Measurements from ENCODE around the gene PHF3.

Gene PHF3

DNA sequence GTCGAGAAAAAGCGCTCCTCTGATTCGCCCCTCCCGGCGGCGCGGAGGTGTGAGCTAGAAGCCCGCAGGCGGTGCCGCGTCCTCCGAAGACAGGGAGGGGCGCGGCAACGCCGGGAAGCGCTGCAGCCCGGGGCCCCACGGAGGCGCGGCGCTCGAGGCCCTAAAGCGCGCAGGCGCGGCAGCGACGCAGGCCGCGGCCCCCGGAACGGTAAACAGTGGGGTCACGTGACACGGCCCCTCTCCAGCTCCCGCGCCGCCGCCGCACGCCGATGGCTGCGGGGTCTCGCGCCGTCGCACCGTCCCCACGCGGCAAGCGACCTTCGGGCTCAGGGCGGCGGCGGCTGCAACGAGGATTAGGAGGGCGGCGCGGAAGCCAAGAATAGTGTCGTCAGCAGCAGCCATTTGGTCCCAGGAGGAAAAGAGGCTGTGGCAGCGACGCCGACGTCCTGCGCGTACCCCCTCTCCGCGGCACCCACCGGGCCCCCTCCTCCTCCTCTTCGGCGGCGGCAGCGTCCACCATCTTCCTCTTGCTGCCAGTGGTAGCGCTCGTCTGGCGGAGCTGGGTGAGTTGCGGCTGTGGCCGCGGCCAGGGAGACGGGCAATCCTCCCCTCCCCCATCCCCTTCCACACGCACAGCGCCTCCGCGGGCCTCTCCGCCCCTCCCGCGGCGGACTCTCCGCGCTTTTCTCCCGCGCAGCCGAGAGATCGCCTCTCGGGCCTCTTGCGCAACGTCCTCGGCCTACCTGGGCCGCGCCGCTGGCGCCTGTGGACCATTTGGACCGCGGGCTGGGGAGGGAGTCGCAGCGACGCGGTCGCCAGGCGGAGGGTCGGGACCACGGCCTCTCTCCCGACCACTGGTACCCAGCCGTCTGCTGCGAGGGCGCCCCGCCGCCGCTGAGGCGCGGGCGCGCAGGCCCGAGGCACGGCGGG, at the start of gene PHF3:
Gene PHF3 (plus strand): TSS at position 215 of the 930 bp plus-strand sequence. CDS start 10,750 bp downstream, outside the sequence.
- FAIRE-seq = no peak

DNA sequence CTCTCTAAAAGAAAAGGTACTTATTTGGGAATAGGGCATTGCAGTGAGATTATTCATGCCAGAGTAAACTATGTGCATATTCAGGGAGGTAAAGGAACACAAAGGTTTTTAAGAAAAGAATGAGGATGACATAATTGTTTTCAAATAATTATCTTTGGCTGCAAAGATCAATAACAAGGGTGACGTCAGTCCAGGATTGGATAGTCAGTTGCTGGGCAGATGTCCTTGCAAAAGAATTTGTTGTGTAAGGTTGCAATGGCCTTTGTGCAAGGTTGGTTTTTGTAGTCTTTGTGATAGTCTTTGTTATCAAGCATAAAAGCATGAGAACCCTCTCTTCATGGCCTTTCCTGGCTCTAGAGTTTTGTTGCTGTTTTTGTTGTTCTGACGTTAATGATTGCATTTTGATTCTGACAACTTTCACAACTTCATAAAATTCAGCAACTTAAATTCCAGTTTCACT, 45.6 kb upstream of the PHF3 start:
- no peak for FAIRE-seq

- no peak for FAIRE-seq
Measured at GRCh38 chr6:63592886-63593285, 42.7 kb upstream of the PHF3 start.

- FAIRE-seq = peak; percentile 62
Measured at GRCh38 chr6:63597141-63598048, 38.2 kb upstream of the PHF3 start.

- no peak for FAIRE-seq
Measured at GRCh38 chr6:63598049-63599036, 37.3 kb upstream of the PHF3 start.

DNA sequence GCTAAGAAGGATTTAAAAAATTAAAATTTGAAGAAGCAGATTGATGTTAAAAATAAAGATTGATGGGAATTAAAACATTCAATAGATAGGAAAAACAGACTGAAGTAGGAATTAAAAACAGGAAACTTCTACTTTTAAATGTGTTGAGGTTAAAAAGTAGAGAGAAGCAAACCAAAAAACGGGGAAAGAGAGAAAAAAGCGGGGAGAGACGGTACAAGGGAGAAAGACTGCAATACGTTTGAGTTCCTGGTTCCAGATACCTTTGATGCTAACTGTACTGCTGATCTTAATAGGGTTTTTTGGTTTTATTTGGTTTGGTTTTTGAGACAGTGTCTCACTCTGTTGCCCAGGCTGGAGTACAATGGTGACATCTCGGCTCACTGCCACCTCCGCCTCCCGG, 36.4 kb upstream of the PHF3 start:
- FAIRE-seq = no peak

DNA sequence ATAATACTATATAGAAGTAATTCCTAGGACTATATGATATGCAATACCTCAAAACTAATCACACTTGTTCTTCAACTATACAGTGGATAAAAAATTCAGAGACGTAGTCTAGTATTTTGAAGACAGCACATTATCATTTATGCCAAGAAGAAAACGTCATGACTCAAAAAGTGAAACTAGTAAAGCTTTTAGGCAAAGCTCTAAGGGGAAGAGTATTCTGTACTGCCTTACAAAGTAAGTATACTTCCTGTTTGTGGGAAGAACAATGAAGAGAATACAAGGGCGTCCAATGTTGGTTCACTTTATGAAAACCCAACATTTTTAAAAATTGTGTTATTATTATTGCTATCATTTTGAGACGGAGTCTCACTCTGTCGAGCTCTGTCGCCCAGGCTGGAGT, 35.5 kb upstream of the PHF3 start:
- no peak for FAIRE-seq

DNA sequence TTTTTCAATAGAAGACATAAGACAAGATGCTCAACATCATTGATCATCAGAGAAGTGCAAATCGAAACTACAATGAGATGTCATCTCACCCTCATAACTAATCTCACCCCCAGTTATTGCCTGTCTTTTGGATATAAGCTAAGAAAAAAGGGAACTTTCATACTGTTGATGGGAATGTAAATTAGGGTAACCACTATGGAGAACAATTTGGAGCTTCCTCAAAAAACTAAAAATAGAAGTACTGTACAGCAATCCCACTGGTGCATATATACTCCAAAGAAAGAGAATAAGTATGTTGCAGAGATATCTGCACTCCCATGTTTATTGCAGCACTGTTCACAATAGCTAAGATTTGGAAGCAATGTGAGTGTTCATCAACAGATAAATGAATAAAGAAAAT, 26.4 kb upstream of the PHF3 start:
- FAIRE-seq = no peak

- no peak for FAIRE-seq
Measured at GRCh38 chr6:63610944-63611343, 24.7 kb upstream of the PHF3 start.

DNA sequence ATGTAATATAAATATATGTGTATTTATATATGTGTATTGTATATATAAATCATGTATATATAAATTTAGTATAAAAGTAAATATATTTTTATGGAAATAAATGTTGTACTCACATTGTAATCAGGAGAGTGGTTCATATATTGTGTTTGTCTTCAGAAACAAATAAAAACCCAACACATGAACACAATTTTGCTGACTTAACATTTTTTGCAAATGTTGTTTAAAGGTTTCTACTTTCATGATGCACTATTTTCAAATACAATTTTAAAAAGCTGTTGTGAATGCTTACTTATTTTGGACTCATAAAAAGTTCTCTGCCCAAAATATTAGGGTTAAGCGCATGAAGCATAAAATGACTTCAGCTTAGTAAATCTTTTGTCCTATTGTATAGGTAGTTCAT, 24.0 kb upstream of the PHF3 start:
- FAIRE-seq = no peak

- FAIRE-seq = no peak
Measured at GRCh38 chr6:63615590-63615989, 20.0 kb upstream of the PHF3 start.

DNA sequence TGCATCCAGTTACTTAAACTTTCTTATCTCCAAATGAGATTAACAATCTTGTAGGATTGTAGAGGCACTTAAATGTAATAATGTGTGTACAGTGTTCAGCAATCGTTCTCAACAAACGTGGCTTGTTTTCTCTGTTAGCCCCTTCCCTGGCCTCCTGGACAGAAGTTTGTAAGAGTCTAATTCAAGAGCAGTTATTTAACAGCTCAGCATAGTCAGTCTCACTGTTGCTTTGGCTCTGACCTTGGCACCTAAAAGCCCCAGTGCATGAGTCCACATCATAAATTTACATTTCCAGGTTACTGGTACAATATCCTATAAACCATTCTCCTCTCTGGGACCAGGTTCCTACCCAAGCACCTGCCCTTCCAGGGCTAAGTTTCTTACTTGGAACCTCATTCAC, 11.5 kb upstream of the PHF3 start:
- FAIRE-seq = no peak

GRCh38 chr6:63630466-63630865, 5.1 kb upstream of the PHF3 start:
- FAIRE-seq = no peak

GRCh38 chr6:63634630-63635029, 972 bp upstream of the PHF3 start:
- no peak for FAIRE-seq

DNA sequence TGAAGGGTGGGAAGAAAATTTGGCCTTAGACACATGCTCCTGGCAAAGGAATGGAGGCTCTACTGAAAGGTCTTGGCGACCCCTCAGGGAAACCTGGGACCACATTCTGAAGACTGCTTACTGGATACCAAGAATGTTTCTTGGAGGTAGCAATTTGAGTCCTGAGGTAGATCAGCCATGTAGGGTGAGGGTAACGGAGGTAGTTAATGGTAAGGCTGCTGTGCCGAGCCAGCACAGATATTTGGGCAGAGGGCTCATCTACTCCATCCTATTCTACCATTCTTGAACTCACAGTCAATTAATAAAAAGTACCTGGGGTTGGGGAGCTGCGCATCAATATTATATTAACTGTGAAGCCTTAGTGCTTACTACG, 401 bp upstream of the PHF3 start:
- no peak for FAIRE-seq

DNA sequence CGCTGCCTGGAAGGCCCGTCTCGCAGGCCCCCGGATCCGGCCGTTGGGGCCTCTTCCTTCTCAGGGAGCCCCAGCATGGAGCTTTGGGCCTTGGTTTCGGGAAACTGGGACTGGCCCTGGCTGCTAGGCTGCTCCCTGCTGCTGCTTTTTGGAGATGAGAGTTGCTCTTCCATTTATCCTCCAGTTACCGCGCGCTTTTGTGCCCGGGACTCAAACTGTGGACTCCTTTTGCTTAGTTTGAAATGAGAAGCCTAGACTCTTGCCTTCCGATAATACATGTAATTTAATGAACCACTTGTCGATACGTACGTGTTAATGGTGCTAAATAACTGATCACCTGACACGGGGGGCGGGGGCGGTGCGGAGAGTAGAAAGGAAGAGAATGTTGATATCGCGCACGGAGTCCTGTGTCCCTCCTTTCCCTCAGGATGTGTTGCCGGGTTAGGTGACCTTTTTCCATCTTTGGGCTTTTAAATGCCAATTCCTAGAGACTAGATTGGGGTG, 968 bp downstream of the PHF3 start:
- FAIRE-seq = no peak

GRCh38 chr6:63637865-63638445, 2.4 kb downstream of the PHF3 start:
- no peak for FAIRE-seq

- no peak for FAIRE-seq
Measured at GRCh38 chr6:63640062-63640461, 4.5 kb downstream of the PHF3 start.

DNA sequence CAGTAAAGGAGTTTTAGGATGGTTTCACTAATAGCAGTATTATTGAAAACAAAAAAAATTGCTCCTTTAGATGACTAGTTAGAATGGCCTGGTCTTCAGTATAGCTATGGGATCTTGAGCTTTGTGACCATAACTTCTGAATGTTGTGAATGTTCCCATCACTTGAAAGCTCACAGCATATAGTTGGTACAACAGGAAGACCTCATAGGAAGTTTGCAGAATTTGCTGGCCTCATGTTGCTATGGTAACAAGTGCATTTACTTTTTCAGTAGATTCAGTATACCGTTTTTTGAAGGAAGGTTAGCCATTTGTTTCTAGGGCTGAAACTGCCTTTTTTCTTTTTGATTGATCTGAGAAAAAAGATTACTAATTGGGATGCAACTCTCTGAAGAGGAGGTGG, 8.3 kb downstream of the PHF3 start:
- no peak for FAIRE-seq

- FAIRE-seq = no peak
Measured at GRCh38 chr6:63644668-63645326, 9.2 kb downstream of the PHF3 start.

DNA sequence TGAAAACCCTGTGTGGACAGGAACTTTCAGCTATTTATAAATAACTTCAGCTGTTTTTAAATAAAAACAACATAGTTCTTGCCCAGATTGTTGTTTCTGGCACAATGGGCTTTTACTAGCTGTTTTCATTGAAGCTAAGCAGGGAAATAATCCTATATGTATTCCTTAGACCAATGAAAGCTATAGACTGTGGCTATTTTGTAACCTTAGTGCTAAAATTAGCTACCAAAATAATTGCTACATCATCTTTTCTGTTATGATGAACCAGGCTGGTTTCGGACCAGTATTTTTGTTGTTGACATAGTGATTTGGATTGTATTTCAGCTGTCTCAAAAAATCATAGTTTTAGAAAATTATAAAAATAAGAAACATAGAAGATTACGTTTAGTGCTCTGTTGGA, 13.7 kb downstream of the PHF3 start:
- FAIRE-seq = no peak
